Activated CD8-positive, alpha-beta memory T cell treated with anti-CD3 and anti-CD28 coated beads, Interleukin-2, amount 50 U/mL, for 4 hours (primary cell): ENCODE results near the gene MLXIPL.
"Not testable (repeated sequence)": the region's sequence is repeated elsewhere in the genome, so short reads cannot be mapped to it uniquely, and the experiment has no call there.

ENCODE experiments used
- DNase-seq: peaks from one replicate; pipeline ENCODE4 v3.0.0-alpha.2; 2020

Gene MLXIPL

GRCh38 chr7:73573791-73574190, 50.5 kb downstream of the MLXIPL start:
- no peak for DNase-seq

DNA sequence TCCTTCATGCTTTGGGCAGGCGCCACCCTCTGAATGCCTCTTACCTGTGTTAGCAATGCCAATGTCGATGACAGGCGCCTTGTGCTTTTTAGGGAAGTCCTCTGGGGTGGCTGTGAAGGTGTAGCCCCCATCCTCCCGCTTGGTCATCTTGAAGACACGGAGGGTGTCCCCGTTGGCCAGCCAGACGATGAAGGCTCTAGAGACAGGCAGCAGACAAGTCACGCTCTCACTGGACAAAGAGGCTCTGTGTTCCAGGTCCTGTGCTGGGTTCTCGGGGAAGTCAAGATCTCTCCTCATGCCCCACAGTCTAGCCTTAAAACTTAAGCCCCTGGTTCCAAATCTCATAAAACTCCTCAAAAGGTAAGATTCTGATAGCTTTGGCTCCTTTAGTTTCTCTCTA, 51.0 kb downstream of the MLXIPL start:
- no peak for DNase-seq

- DNase-seq: no peak
Observed at GRCh38 chr7:73572767-73573186, 51.5 kb downstream of the MLXIPL start.

DNA sequence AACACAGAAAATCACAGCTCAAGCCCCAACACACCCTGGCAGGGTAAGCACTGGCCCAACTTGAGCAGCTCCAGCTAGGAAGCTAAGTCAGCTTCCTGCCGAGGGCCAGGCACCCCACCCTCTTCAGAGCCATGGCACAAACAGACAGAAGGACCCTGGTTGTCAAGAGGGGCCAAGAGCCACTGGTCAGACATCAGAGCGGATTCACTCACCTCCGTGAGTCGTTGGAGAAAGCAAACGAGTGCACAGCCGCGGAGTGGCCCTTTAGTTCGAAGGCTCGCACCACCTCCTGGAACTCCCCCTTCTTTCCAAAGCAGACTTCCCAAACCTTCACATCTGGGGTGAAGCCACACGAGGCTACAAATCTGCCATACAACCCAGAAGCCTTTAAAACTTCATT, 53.3 kb downstream of the MLXIPL start:
- no peak for DNase-seq

DNA sequence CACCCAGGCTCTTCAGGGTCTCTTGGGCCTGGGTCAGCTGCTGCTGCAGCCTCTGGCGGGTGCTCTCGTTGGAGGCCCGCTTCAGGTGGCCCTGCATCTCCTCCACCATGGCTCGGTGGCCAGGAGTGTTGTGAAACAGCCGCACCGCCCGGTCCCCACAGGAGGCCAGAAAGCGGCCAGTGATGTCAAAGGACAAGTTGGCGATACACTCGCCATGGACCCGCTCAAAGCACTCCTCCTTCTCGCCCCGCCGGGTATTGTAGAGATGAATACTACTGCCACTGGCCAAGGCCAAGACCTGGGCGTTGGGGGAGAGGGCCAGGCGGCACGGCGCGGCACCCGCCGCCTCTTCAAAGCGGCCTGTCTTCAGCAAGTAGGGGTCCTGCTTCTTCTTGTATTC, 53.8 kb downstream of the MLXIPL start:
- no peak for DNase-seq

DNA sequence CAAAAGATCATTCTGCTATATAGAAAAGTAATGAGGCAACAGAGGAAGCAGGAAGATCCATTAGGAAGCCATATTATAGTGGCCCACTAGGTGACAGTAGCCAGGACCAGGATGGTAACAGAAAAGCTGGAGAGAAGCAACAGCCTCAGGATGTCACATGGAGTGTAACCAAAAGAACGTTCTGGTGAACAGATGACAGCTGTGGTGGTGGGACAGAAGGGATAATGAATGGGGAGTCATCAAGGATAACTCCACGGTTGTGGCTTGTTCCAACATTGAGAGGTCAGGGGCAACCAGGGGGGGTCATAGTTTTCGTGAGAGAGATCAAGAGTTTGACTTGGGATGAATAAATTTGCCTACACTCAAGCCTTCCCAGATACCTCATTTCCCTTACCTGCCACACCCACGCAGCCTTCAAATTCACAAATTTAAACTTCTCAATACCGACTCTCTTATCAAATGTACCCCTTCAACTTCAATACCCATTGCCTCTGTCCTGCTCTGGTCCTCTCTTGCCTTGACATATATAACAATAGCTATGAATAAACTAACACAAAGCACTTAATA, 55.2 kb downstream of the MLXIPL start:
- DNase-seq: no peak

- DNase-seq: no peak
Observed at GRCh38 chr7:73567846-73568685, 56.3 kb downstream of the MLXIPL start.

GRCh38 chr7:73567140-73567539, 57.2 kb downstream of the MLXIPL start:
- no peak for DNase-seq

DNA sequence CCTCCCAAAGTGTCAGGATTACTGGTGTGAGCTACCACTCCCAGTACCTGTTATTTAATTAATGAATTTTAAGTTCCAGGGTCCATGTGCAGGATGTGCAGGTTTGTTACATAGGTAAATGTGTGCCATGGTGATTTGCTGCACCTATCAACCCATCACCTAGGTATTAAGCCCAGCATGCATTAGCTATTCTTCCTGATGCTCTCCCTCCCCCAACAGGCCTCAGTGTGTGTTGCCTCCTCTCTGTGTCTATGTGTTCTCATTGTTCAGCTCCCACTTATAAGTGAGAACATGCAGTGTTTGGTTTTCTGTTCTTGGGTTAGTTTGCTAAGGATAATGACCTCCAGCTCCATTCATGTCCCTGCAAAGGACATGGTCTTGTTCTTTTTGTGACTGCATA, 57.9 kb downstream of the MLXIPL start:
- not testable (repeated sequence) for DNase-seq

DNA sequence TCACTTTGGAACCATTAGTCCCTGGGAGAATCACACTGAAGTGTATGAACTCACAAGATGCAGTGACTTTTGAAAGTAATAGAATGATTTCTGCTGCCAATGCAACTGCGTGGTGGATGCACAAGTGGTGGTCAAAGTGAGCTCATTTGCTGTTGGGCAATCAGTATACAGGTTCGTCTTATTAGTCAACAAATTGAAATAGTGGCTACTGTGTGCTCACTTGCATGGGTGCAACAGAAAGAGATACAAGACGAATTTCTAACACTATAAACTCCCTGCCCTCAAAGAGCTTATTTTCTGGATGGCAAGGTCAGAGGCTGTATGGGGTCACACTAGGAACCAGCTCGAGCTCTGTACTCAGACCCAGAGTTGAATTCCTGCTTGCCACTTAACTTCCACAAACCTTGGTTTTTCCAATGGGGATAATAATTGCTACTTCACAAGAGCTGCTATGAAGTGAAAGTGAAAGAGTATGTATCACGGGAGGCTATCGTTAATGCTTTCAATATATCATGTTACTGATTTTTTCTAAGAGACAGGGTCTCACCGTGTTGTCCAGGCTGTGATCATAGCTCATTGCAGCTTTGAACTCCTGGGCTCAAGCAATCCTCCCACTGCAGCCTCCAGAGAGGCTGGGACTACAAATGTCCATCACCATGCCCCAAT, 58.5 kb downstream of the MLXIPL start:
- DNase-seq: no peak

- DNase-seq: no peak
Observed at GRCh38 chr7:73560109-73560835, 64.0 kb downstream of the MLXIPL start.

DNA sequence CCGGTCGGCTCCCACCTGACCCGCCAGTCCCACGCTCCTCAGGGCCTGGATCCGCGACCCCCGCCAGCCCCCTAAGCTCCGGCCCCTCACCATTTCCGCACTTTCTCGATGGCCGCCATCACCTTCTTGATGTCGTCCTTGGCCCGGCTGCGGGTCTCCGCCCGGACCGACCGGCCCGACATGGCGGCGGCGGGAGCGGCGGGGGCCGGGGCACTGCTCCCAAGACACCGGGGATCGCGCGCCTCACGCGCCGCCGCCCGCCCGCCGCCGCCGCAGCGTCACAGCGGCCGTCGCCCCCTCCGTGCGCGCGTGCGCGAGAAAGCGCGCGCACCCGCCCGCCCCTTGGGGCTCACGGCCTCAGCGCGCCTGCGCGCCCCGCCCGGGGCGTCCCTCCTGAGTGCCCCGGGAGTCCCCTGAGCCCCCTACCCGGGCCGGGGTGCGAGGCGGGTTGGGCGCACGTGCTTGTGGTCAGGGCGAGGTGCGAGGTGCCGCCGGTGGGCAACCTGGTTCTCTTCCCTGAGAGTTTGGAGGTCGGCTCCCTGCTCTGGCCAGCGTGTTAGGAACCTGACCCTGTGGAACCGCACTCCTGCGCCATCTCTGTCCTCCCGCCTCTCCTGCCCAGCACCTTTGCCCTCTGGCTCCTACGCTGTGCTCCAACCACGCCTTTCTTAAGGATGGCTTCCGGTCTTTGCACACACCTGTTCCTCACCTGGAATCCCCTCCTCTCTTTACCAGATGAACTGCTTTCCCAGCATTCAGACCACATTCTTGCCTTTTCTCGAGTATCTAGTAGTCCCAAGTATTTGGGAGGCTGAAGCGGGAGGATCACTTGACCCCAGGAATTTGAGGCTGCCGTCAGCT, 66.7 kb downstream of the MLXIPL start, which contains the start of gene BCL7B:
TSS of gene BCL7B (minus strand) at position 294 of the 861 bp plus-strand sequence. CDS start at position 182, 112 bp downstream.
- DNase-seq: peak; percentile 76

DNA sequence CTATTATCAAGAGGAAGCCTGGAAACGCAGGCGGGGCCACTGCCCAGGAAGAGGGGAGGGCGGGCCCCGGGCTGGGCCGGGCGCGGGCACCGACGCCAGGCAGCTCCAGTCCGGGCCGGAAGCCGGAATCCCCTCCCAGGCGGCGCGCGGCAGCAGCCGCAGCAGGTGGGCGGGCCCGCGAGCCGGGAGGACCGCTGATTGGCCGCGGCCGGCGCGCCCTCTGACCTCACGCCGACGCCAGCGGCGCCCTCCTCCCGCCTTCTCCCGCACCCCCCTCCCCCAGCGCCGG, 67.3 kb downstream of the MLXIPL start:
- DNase-seq: peak; percentile 89

DNA sequence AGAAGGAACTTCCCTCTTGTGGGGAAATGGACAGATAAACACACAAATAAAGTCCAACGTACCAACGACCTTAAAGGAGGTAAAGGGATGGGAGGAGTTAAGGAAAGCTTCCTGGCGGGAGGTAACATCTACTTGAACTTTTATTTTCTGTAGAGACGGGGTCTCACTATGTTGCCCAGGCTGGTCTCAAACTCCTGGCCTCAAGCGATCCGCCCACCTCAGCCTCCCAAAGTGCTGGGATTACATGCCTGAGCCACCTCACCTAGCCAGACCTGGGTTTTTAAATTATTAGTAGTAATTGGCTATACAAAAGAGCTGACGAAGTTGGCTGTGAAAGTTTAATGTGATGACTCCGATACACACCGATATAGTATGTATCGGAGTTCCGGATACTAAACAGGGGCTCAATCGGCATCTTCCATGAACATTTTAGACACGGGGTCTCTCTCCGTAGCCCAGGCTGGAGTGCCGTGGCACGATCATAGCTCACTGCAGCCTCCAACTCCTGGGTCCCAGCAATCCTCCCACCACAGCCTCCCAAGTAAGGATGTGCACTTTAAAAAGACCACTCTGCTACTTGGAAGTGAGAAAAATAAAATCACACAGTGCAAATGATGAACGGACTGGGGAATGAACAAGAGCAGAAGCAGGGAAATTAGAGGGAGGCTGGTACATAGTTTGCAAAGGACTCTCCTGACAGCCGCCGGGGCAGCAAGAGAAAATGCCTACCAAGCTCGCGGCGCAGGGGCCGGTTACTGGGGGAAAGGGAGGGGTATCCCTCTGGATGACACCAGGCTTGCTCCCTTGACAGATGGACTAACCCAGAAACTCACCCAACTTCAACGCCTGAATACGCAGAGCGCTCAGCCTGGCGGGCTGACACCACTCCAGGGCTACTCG, 67.9 kb downstream of the MLXIPL start:
- no peak for DNase-seq

- DNase-seq: no peak
Observed at GRCh38 chr7:73555411-73555982, 68.8 kb downstream of the MLXIPL start.

GRCh38 chr7:73550093-73550492, 74.2 kb downstream of the MLXIPL start:
- DNase-seq: not testable (repeated sequence)

GRCh38 chr7:73549176-73549575, 75.1 kb downstream of the MLXIPL start:
- DNase-seq: no peak

GRCh38 chr7:73547841-73548240, 76.5 kb downstream of the MLXIPL start:
- no peak for DNase-seq

GRCh38 chr7:73544678-73545077, 79.6 kb downstream of the MLXIPL start:
- DNase-seq: no peak
